HG02943 (cell line): ENCODE measurements around the gene RAC3.
"Not testable (repeated sequence)": the region's sequence is repeated elsewhere in the genome, so short reads cannot be mapped to it uniquely, and the experiment has no call there.

ENCODE experiments used
- ATAC-seq: cut with Tn5 transposase; IDR thresholded peaks from one replicate; pipeline ENCODE4 v1.9.1; 2021; ENCODE audit warnings: mild to moderate bottlenecking, low read depth, moderate library complexity; ENCODE audit not compliant: unreplicated experiment

RAC3 gene

DNA sequence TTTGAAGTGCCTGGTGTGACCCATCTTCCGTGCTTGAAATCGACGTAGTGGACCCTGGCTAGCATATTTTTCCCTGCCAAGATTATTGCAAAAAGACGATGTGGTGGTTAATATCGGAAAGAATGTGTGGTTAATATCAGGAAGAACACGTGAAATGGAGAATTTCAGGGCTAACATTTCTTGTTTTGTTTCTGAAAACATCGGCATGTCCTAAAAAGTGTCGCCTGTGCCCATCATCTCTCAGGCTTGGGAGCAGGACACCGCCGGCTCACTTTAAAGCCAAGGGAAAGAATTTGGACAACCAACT is 6.4 kb downstream of the RAC3 start:
- no peak for ATAC-seq

GRCh38 chr17:82038796-82039409 is 7.4 kb downstream of the RAC3 start:
- ATAC-seq = not testable (repeated sequence)

DNA sequence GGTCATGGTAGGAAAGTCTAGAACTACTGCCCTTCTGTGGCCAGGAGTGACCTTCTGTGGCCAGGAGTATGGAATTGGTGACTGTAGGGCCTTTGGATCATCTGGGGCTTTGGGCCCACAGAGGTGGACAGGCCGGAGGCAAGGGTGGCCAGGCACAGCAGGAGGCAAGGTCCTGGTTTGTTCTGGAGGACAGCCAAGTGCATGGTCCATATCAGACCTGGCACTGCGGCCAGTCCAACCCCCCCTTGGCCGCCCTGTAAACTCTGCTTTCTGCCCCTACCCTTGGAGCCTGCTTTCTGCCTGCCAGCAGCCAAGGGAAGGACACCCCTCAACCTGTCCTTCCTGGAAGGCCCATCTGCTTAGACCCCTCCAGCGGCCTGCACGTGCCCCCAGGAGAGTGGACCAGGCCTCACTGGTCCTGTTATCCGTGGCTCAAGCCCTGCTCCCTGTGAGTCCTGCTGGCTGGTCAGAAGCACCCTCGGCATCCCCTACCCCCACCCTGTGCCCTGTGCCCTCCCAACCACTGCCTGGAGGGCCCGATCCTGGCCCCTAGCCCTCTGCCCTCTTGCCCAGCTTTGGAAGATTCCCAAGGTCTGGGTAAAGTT is 8.3 kb downstream of the RAC3 start:
- ATAC-seq = no peak

DNA sequence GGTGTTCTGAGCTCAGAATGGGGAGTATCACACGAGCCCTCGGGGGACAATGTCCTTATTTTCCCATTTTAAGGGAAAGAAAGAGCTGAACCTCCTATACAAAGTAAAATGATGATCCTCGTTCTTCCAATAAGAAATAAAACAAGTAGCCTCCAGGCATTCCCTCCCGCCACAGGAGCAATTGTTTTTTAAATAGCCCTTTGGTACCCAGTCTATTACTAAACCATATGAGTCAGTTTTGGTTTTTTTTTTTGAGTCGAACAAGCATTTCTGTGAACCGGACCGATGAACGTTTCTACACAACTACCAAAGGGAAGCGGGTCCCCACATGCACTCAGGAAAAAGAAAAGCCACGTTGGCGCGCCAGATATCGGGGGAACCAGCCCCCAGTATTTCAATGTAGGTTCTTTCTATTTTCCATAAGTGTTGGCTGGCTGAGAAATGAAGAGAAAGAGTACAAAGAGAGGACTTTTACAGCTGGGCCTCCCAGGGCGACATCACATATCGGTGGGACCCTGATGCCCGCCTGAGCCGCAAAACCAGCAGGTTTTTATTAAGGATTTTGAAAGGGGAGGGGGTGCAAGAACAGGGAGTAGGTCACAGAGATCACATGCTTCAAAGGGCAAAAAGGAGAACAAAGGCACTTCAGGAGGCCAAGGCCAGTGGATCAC is 9.8 kb downstream of the RAC3 start:
- ATAC-seq = no peak

- ATAC-seq = no peak
Observed at GRCh38 chr17:82042649-82043048, 11.2 kb downstream of the RAC3 start.

DNA sequence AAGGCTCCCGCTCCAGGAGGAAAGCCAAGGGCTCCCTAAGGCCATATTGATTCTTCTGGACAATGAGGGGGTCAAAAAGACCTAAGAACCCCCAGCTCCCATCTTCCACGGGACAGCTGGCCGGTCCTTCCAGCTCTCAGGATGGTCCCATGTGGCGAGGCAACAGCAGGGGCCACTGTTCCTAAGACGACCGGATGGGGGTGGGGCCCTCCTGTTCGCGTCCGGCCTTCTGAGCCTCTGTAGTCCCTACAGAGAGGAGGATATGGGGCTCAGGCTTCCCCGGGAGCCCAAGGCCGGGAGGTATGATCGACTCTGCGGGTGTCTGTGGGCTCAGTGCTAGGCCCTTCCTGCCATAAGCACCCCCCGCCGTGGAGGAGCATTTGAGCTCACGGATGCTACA is 12.0 kb downstream of the RAC3 start:
- ATAC-seq = no peak

GRCh38 chr17:82045936-82046484 is 14.5 kb downstream of the RAC3 start:
- ATAC-seq = no peak

- no peak for ATAC-seq
Observed at GRCh38 chr17:82046903-82047302, 15.4 kb downstream of the RAC3 start.

GRCh38 chr17:82047379-82047778 is 15.9 kb downstream of the RAC3 start:
- no peak for ATAC-seq

- ATAC-seq = no peak
Observed at GRCh38 chr17:82047914-82048570, 16.6 kb downstream of the RAC3 start.

- no peak for ATAC-seq
Observed at GRCh38 chr17:82048571-82048971, 17.1 kb downstream of the RAC3 start.

DNA sequence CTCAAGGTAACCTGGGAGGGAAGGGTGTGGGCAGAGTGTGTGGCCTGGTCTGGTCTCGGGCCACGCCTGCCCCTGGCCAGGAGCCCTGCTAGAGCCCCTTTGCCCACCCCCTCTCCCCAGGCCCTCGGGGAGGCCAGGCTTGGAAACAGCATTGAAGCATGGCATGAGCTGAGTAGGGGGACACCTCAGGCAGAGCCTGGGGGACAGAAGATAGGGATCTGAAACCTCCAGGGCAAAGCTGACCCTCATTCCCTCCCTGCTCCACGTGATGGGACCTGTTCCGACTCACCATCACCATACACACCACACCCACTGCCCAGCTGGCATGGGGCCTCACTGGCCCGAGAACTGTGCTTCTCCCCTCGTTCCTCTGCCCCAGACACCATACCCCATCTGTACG is 17.6 kb downstream of the RAC3 start:
- no peak for ATAC-seq

DNA sequence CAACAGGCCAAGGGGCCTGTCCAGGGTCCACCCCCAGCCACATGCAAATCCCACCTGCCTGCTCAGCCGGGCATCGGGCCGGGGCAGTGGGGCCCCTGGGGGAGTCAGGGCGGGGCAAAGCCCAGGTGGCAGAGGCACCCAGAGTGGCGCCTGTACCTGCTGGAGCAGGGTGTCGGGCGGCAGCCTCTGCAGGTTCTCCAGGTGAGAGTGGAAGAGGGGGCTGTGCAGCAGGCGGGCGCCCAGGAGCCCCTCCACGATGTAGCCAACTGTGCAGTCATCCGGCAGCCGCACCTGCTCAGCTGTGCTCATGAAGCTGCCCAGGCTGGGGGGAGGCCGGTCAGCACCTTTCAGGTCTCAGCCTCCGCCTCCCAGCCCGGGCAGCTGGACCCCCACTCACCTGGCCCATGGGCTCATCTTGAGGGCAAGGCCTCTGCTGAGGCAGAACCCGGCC is 18.1 kb downstream of the RAC3 start:
- ATAC-seq = no peak

- ATAC-seq = no peak
Observed at GRCh38 chr17:82050152-82050760, 18.8 kb downstream of the RAC3 start.

GRCh38 chr17:82050761-82051641 is 19.5 kb downstream of the RAC3 start:
- ATAC-seq = no peak

DNA sequence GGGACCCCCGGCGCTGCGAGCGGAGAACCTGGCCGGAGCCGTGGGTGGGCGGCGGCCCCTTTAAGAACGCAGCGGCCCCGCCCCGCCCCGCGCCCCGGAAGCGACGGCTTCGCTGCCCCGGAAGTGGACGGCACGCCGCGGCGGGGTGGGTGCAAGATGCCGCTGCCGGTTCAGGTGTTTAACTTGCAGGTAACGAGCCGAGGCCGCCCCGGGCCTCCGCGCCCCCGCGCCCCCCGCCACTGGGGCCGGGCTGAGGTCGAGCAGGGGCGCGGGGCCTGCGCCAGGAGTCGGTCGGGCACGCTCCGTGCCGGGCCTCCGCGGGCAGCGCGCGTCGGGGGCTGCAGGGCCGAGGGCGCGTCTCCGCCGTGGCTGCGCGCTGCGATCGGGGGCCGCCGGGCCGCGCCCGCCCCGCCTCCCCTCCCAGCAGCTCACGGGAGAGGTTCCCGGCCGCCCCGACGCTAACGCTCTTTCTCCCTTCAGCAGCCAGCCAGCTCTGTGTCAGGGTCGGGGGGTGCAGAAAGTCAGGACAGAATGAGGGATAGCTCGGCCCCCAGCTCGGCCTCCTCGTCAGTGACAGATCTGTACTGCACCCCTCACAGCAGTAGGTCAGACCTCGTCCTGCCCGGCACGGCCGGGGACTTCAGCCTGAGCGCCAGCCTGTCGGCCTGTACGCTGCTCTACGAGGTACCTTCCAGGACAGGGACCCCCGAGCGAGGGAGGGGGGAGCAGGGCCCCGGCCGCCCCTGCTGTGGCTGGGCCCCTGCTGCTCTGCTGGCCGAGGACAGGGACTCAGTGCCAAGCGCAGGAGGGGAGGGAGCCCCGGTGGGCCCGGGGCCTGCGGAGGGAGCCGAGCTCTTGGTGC is 20.5 kb downstream of the RAC3 start, which contains the start of the genes GPS1 and RFNG:
GPS1 (plus strand) TSS at position 123 of the 862 bp plus-strand sequence; CDS start at position 157, 34 bp downstream.
RFNG (minus strand) TSS at position 36 of the 862 bp plus-strand sequence. CDS start 45 bp downstream, outside the sequence.
- ATAC-seq = no peak

DNA sequence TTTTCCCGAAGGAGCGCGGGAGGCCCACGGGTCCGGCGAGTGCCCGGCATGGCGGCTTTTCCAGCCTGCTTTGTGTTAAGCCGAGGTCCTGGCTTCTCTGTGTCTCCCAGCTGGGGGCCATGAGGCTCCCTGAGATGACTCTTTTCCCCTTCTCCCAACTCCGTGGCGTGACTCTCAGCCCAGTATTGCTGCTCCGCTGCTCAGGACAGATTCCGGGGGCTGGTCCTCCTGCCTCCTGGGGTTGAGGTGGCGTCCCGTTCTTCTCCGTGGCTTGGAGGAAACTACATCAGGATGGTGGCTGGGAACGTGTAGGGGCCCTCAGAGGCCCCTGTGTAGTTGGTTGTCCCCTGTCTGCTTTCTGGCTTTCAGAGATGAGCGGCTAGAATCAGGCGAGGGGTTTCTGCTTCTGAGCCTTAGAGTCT is 21.2 kb downstream of the RAC3 start:
- ATAC-seq = no peak

DNA sequence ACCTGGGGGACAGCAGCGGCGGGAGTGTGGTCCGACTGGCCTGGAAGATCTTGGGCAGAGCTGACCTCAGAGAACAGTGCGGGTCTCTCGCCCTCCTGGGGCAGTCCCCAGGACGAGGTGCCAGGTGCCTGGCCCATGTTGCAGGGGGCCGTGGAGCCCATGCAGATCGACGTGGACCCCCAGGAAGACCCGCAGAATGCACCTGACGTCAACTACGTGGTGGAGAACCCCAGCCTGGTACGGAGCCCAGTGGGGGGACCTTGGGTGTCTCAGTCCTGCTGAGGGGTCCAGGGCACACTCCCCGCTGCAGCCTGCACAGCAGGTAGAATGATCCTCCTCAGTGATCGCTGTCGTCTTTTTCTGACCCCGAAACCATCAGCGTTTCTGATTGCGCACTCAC is 21.7 kb downstream of the RAC3 start:
- ATAC-seq = no peak
